Kidney (tissue), 14 donors: ENCODE measurements around the gene DYNC2H1. TPM values are rescaled to one million over a fixed set of nuclear protein-coding genes. Genes with fewer than 3 reads are reported as not detected.

Experiments used
- DNase-seq, 5 donors: peaks; one replicate each; pipeline ENCODE4 v3.0.0-alpha.2; 2013 to 2020
- FAIRE-seq: peaks from 2 replicates; lab custom pipeline; 2012; peaks lifted over from hg19 to GRCh38; lab: Jason Lieb, UNC
- H3K27ac ChIP-seq, 2 donors: one replicate each; pipeline ENCODE4 v1.7.0; 2013; ENCODE audit warnings: low read depth in 2 of 2, low read length in 2 of 2, inconsistent platforms in 1 of 2
- H3K27me3 ChIP-seq: one replicate; pipeline ENCODE4 v1.7.1; 2013; ENCODE audit warnings: low read length, inconsistent platforms; ENCODE audit not compliant: control insufficient read depth, insufficient read depth
- H3K36me3 ChIP-seq, 3 donors: one replicate each; pipeline versions ENCODE4 v1.7.0 to v1.7.1; 2013; ENCODE audit warnings: low read length in 3 of 3, control low read depth in 1 of 3, inconsistent platforms in 1 of 3; ENCODE audit not compliant: insufficient read depth in 3 of 3, control insufficient read depth in 2 of 3
- H3K4me1 ChIP-seq, 3 donors: one replicate each; pipeline versions ENCODE4 v1.7.0 to v1.7.1; 2013; ENCODE audit warnings: low read length in 3 of 3, inconsistent platforms in 1 of 3, low read depth in 1 of 3; ENCODE audit not compliant: control insufficient read depth in 2 of 3, insufficient read depth in 2 of 3
- H3K4me3 ChIP-seq, 3 donors: one replicate each; pipeline versions ENCODE4 v1.7.0 to v1.8.1; 2013; ENCODE audit warnings: low read length in 3 of 3, control low read depth in 1 of 3, inconsistent platforms in 1 of 3
- H3K9ac ChIP-seq, 3 donors: one replicate each; pipeline versions ENCODE4 v1.7.0 to v1.7.1; 2013; ENCODE audit warnings: low read length in 3 of 3, control low read depth in 1 of 3, inconsistent platforms in 1 of 3
- H3K9me3 ChIP-seq, 3 donors: one replicate each; pipeline versions ENCODE4 v1.7.0 to v1.7.1; 2013; ENCODE audit warnings: low read length in 3 of 3, control low read depth in 1 of 3, inconsistent platforms in 1 of 3; ENCODE audit not compliant: control insufficient read depth in 2 of 3, insufficient read depth in 1 of 3
- CTCF ChIP-seq: IDR thresholded peaks from 3 replicates; pipeline ENCODE4 v1.5.1; 2012; ENCODE audit warnings: mild to moderate bottlenecking, moderate library complexity, borderline replicate concordance; ENCODE audit not compliant: insufficient read depth; ENCODE audit errors: extremely low read depth
- intact Hi-C: fragments of 100-400 bp; cut with DNase I; formaldehyde crosslinking; loops from one replicate; pipeline ENCODE4 v1.11.1; 2022
- polyA plus RNA-seq: library from polyadenylated mRNA; stranded (reverse); fragments of 350-450 nt; fragmentation: Illumina TruSeq; extraction: RNeasy Lipid Tissue Mini Kit (QIAGEN cat#74804); gene quantifications from one replicate; pipeline ENCODE4 v1.2.3, GENCODE V29; 2014; ENCODE audit warnings: low read depth, low replicate concordance; ENCODE audit not compliant: insufficient read depth
- total RNA-seq: library from RNA; stranded (reverse); fragmentation: NEBNext Ultra II Directional; extraction: Animal tissue kit (Norgen Biotek cat#: 25700); gene quantifications from one replicate; pipeline ENCODE4 v1.2.1, GENCODE V29; 2021
- donor health status: control.
- donor health status: control.
- donor health status: control.
- donor health status: control.
- donor health status: control.
- donor health status: DM: yes; HTN: yes; CAD: no.
- donor health status: Normal renal cell carcinoma (clear cell type).

DYNC2H1 gene
- total and polyA plus RNA-seq, 2 donors from 2014 or later, result 13.5 to 30.9 TPM

DNA sequence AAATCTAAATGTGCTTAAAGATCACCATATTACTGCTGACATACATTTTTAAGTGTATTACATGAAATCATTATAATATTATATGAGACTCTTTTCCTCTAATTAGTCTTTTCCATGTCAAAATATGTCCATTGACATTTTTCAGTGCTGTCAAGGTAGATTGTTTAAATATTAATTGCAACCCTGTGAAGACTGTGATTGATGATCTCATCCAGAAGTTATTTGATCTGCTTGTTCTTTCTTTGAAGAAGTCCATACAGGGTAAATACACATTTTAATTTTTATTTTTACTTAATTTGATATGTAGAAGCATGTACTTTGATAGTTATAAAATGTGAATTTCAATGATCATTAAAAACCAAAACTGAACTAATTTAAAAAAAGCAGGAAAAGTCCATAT, 38.4 kb downstream of the DYNC2H1 start:
- Histone ChIP-seq H3K27ac (no peak overlapping the region), H3K4me3 (no peak overlapping the region), H3K4me1 (no peaks in the 10 kb centered on the region), H3K36me3 (peaks cover 0 to 13% (median 2%) of the 10 kb centered on the region in 3 donors), H3K9me3 (no peaks in the 10 kb centered on the region), H3K9ac (no peak overlapping the region), H3K27me3 (no peaks in the 10 kb centered on the region)
- intact Hi-C loops, result no loop called here
- no peak for TF ChIP-seq CTCF
- FAIRE-seq (no peak), DNase-seq (no peak)

GRCh38 chr11:103157542-103157941, 48.3 kb downstream of the DYNC2H1 start:
- intact Hi-C loops, result no loop called here
- peaks cover 2 to 11% (median 10%) of the 10 kb centered on the region in 3 donors for H3K36me3 ChIP-seq
- FAIRE-seq, result no peak

DNA sequence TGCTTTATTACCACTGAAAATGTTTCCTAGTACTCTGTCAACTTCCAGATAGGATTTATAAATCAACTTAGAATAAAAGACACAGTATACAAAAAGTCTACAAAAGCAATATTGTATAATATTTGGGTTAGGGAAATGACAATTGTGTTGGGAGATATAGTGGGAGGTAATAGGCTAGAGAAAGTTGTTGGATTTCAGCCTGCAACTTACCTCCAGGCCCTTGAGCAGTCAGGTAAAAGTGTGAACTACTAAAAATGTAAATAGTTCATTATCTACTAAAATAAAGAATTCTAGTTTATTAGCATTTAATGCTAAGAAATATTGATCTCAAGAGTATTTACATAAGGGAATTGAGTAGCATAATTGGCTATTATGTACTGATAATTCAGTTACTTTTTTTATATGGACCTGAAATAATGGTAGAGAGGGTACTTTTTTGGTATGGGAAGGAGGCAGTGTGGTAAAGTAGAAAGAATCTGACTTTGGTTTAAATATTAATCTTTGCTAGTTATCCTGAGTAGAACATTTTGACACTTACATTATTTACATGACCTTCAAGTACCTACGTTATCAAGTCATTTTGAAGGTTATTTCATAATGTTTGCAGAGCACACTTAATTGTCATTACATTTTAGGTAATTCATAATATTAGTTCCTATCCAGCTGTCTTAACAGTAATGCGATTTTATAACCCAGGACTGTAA, 55.0 kb downstream of the DYNC2H1 start:
- no peak overlapping the region for H3K9ac ChIP-seq
- H3K27me3 ChIP-seq, result no peaks in the 10 kb centered on the region
- no peak overlapping the region for H3K4me3 ChIP-seq
- H3K4me1 ChIP-seq, result no peaks in the 10 kb centered on the region
- FAIRE-seq (no peak), DNase-seq (no peak)
- H3K27ac ChIP-seq, result no peak overlapping the region
- TF ChIP-seq CTCF, result no peak
- intact Hi-C loops, result no loop called here
- H3K9me3 ChIP-seq, result no peaks in the 10 kb centered on the region
- peaks cover 4 to 9% (median 5%) of the 10 kb centered on the region in 3 donors for H3K36me3 ChIP-seq

More at GRCh38 chr11:103157542-103157941, 48.3 kb downstream of the DYNC2H1 start:
- TF ChIP-seq CTCF, result no peak
- Histone ChIP-seq H3K4me3 (no peak overlapping the region), H3K27me3 (no peaks in the 10 kb centered on the region), H3K4me1 (no peaks in the 10 kb centered on the region), H3K9me3 (no peaks in the 10 kb centered on the region), H3K9ac (no peak overlapping the region), H3K27ac (no peak overlapping the region)
- DNase-seq, result no peak
